Measurements from ENCODE around the gene CTBP2.

The CTBP2 gene

DNA sequence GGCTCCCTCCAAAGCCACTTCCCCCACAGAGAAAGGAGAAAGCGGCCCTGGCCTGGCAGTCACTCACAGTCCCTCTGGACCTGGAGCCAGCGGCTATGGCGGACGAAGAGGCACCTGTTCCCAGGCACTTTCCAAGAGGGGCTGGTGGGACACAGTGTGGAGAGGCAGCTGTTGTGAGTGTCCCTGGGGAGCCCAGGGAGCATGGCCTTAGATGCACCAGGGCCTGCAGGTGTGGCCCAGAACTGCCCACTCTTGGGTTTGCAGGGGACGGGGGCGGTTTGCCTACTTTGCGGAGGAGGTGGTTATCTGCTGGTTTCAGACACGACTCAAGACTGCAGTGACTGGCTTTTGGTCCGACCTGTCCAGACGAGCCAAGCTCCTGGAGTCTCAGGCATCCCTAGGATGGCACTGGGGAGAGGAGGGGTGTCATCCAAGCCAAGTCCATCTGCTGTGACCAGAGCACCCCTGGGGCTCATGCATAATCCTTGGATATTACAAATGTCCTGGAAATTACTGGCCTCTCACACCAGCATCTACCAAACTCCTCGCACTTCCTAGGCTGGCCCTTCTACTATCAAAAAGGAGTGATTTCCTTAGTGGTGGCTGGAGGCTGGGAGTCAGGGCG is 18.4 kb downstream of the CTBP2 start:
- Histone ChIP-seq H3K4me3 (ENCODE audit: low read length) (no peak overlapping the region), H3K79me2 (ENCODE audit: control insufficient read depth, low read length) (peaks cover 65% of the 10 kb centered on the region), H3F3A (ENCODE audit: control insufficient read depth, insufficient read depth) (no peaks in the 10 kb centered on the region), H3K4me2 (ENCODE audit: low read length) (no peak overlapping the region), H3K27ac (ENCODE audit: low read depth, low read length) (no peak overlapping the region), H3K9me2 (replicated peaks; ENCODE audit: control insufficient read depth, low read length) (no peaks in the 10 kb centered on the region), H3K27me3 (ENCODE audit: control insufficient read depth, low read length) (no peaks in the 10 kb centered on the region), H3K36me3 (ENCODE audit: control insufficient read depth, low read length) (no peaks in the 10 kb centered on the region), H3K9me3 (ENCODE audit: control insufficient read depth, insufficient read depth, low read length) (no peaks in the 10 kb centered on the region), H4K20me1 (ENCODE audit: control insufficient read depth, insufficient read depth, low read depth, low read length) (peaks cover 14% of the 10 kb centered on the region), H3K4me1 (ENCODE audit: control insufficient read depth, low read length) (peaks cover 5% of the 10 kb centered on the region)
- TF ChIP-seq, protein P1, sequence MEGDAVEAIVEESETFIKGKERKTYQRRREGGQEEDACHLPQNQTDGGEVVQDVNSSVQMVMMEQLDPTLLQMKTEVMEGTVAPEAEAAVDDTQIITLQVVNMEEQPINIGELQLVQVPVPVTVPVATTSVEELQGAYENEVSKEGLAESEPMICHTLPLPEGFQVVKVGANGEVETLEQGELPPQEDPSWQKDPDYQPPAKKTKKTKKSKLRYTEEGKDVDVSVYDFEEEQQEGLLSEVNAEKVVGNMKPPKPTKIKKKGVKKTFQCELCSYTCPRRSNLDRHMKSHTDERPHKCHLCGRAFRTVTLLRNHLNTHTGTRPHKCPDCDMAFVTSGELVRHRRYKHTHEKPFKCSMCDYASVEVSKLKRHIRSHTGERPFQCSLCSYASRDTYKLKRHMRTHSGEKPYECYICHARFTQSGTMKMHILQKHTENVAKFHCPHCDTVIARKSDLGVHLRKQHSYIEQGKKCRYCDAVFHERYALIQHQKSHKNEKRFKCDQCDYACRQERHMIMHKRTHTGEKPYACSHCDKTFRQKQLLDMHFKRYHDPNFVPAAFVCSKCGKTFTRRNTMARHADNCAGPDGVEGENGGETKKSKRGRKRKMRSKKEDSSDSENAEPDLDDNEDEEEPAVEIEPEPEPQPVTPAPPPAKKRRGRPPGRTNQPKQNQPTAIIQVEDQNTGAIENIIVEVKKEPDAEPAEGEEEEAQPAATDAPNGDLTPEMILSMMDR (IDR thresholded peaks at IDR 0.05; ENCODE audit: low read depth, low read length, poor library complexity, severe bottlenecking), result no peak
- no peak for TF ChIP-seq EZH2phosphoT487 (IDR thresholded peaks at IDR 0.05; ENCODE audit: borderline replicate concordance, low read length)

GRCh38 chr10:125141150-125141859 is 19.1 kb downstream of the CTBP2 start:
- Histone ChIP-seq H4K20me1 (ENCODE audit: control insufficient read depth, insufficient read depth, low read depth, low read length) (peaks cover 10% of the 10 kb centered on the region), H3F3A (ENCODE audit: control insufficient read depth, insufficient read depth) (no peaks in the 10 kb centered on the region), H3K27me3 (ENCODE audit: control insufficient read depth, low read length) (no peaks in the 10 kb centered on the region), H3K79me2 (ENCODE audit: control insufficient read depth, low read length) (peaks cover 65% of the 10 kb centered on the region), H3K4me3 (ENCODE audit: low read length) (no peak overlapping the region), H3K4me2 (ENCODE audit: low read length) (no peak overlapping the region), H3K9me2 (replicated peaks; ENCODE audit: control insufficient read depth, low read length) (no peaks in the 10 kb centered on the region), H3K36me3 (ENCODE audit: control insufficient read depth, low read length) (no peaks in the 10 kb centered on the region), H3K27ac (ENCODE audit: low read depth, low read length) (no peak overlapping the region), H3K9me3 (ENCODE audit: control insufficient read depth, insufficient read depth, low read length) (no peaks in the 10 kb centered on the region), H3K4me1 (ENCODE audit: control insufficient read depth, low read length) (no peaks in the 10 kb centered on the region)
- TF ChIP-seq, protein P1 (IDR thresholded peaks at IDR 0.05; ENCODE audit: low read depth, low read length, poor library complexity, severe bottlenecking), result no peak
- no peak for TF ChIP-seq EZH2phosphoT487 (IDR thresholded peaks at IDR 0.05; ENCODE audit: borderline replicate concordance, low read length)

DNA sequence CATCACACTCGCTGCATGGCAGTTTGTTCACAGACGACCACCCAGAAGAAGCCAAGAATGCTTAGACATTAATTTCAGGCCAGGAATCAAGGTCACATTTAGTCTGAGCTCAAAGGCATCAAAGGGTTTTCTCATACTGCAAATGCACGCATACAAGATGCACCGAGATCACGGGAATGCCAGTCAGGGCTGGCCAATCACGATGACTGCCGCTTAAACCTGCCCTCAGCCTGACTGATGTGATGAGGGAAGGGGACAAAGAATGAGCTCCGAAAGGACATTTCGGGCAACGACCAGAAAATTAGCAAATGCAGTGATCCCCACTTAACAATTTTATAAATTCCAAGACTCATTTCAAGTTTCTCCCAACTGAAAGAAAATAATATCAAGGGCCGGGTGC is 20.2 kb downstream of the CTBP2 start:
- no peaks in the 10 kb centered on the region for H3K36me3 ChIP-seq (ENCODE audit: control insufficient read depth, low read length)
- H3K27ac ChIP-seq (ENCODE audit: low read depth, low read length), result no peak overlapping the region
- no peak overlapping the region for H3K4me2 ChIP-seq (ENCODE audit: low read length)
- no peaks in the 10 kb centered on the region for H3F3A ChIP-seq (ENCODE audit: control insufficient read depth, insufficient read depth)
- H3K9me3 ChIP-seq (ENCODE audit: control insufficient read depth, insufficient read depth, low read length), result no peaks in the 10 kb centered on the region
- TF ChIP-seq EZH2phosphoT487 (IDR thresholded peaks at IDR 0.05; ENCODE audit: borderline replicate concordance, low read length), result no peak
- TF ChIP-seq, protein P1 (IDR thresholded peaks at IDR 0.05; ENCODE audit: low read depth, low read length, poor library complexity, severe bottlenecking), result no peak
- H3K9me2 ChIP-seq (replicated peaks; ENCODE audit: control insufficient read depth, low read length), result no peaks in the 10 kb centered on the region
- no peak overlapping the region for H3K4me3 ChIP-seq (ENCODE audit: low read length)
- H3K27me3 ChIP-seq (ENCODE audit: control insufficient read depth, low read length), result no peaks in the 10 kb centered on the region
- no peaks in the 10 kb centered on the region for H3K4me1 ChIP-seq (ENCODE audit: control insufficient read depth, low read length)
- H4K20me1 ChIP-seq (ENCODE audit: control insufficient read depth, insufficient read depth, low read depth, low read length), result peaks cover 10% of the 10 kb centered on the region
- peaks cover 59% of the 10 kb centered on the region for H3K79me2 ChIP-seq (ENCODE audit: control insufficient read depth, low read length)
